ENCODE results near the gene MMRN2. TPM values are rescaled to one million over a fixed set of nuclear protein-coding genes. Genes with fewer than 3 reads are reported as not detected.

Gene MMRN2
- total RNA-seq, 1 experiment from 2014 or later = 2.6 TPM

GRCh38 chr10:86888585-86889381 lies 68.6 kb downstream of the MMRN2 start:
- peak; percentile 79 for DNase-seq (ENCODE audit: low read depth)

Small RNA genes within 50 kb of the gene (small RNA-seq; reads per million reads assigned to genes)
- gene BMS1P3 = not detected
- 0.09 reads per million for gene RNU1-19P

Other genes with a start within 250 kb of the MMRN2 start
- 21.1 and 26.0 TPM in 2 replicates for gene BMPR1A, start 201.0 kb downstream of the MMRN2 start, total RNA-seq (2014; rRNA removed; shearing (Covaris generic))
- gene SNCG, start 984 bp upstream of the MMRN2 start, total RNA-seq (2014; rRNA removed; shearing (Covaris generic)) = 3.9 and 7.2 TPM in 2 replicates
- 0.77 and 1.2 TPM in 2 replicates for gene ADIRF, start 10.9 kb upstream of the MMRN2 start, total RNA-seq (2014; rRNA removed; shearing (Covaris generic))
- gene FAM25A, start 62.7 kb upstream of the MMRN2 start, total RNA-seq (2014; rRNA removed; shearing (Covaris generic)) = not detected in 2 replicates
- gene GLUD1, start 137.2 kb upstream of the MMRN2 start, total RNA-seq (2014; rRNA removed; shearing (Covaris generic)) = 126 and 132 TPM in 2 replicates
- gene SHLD2, start 137.6 kb upstream of the MMRN2 start, total RNA-seq (2014; rRNA removed; shearing (Covaris generic)) = 36.8 and 40.6 TPM in 2 replicates

Measured in HT1080 (cell line).